Measurements from ENCODE around the gene FKBP7. TPM values are rescaled to one million over a fixed set of nuclear protein-coding genes. Genes with fewer than 3 reads are reported as not detected.

Gene FKBP7
- total RNA-seq, 4 donors from 2014 or later = 13.3 to 15.0 (median 14.7) TPM

GRCh38 chr2:178506949-178507348 is 28.5 kb upstream of the FKBP7 start:
- DNase-seq (ENCODE audit: extremely low spot score) = no peak
- peaks cover 20 to 77% (median 41%) of the 10 kb centered on the region in 4 donors for H3K36me3 ChIP-seq

GRCh38 chr2:178506524-178506923 is 28.1 kb upstream of the FKBP7 start:
- H3K36me3 ChIP-seq = peaks cover 24 to 78% (median 46%) of the 10 kb centered on the region in 4 donors
- H3K4me1 ChIP-seq = no peaks in the 10 kb centered on the region
- TF ChIP-seq POLR2A (IDR thresholded peaks at IDR 0.05; ENCODE audit: low read depth) (no peak), CTCF (IDR thresholded peaks at IDR 0.05) (no peak), EP300 (IDR thresholded peaks at IDR 0.05) (no peak), POLR2AphosphoS5 (IDR thresholded peaks at IDR 0.05) (no peak)
- no peaks in the 10 kb centered on the region for H3K9me3 ChIP-seq
- 93% methylated on average over 2 of the region's 2 CpGs for WGBS
- no peaks in the 10 kb centered on the region for H3K27me3 ChIP-seq
- no peak overlapping the region for H3K4me3 ChIP-seq
- DNase-seq (ENCODE audit: extremely low spot score) = no peak
- H3K27ac ChIP-seq (replicated peaks in 1 of 4) = no peak overlapping the region
- intact Hi-C loops (cut with DNase I) = no loop called here

More at GRCh38 chr2:178506949-178507348, 28.5 kb upstream of the FKBP7 start:
- H3K9me3 ChIP-seq = no peaks in the 10 kb centered on the region
- 90% methylated on average over 1 of the region's 1 CpG for WGBS
- no peaks in the 10 kb centered on the region for H3K27me3 ChIP-seq
- no peak overlapping the region for H3K4me3 ChIP-seq
- intact Hi-C loops (cut with DNase I) = no loop called here
- H3K4me1 ChIP-seq = no peaks in the 10 kb centered on the region
- no peak overlapping the region for H3K27ac ChIP-seq (replicated peaks in 1 of 4)
- TF ChIP-seq POLR2AphosphoS5 (IDR thresholded peaks at IDR 0.05) (no peak), POLR2A (IDR thresholded peaks at IDR 0.05; ENCODE audit: low read depth) (no peak), CTCF (IDR thresholded peaks at IDR 0.05) (no peak), EP300 (IDR thresholded peaks at IDR 0.05) (no peak)

GRCh38 chr2:178506101-178506500 is 27.7 kb upstream of the FKBP7 start:
- no peaks in the 10 kb centered on the region for H3K9me3 ChIP-seq
- TF ChIP-seq POLR2AphosphoS5 (IDR thresholded peaks at IDR 0.05) (no peak), POLR2A (IDR thresholded peaks at IDR 0.05; ENCODE audit: low read depth) (no peak), EP300 (IDR thresholded peaks at IDR 0.05) (no peak)
- no peak overlapping the region for H3K27ac ChIP-seq (replicated peaks in 1 of 4)
- H3K4me3 ChIP-seq = no peak overlapping the region
- WGBS = 81% methylated on average over 1 of the region's 1 CpG
- intact Hi-C loops (cut with DNase I) = no loop called here
- H3K36me3 ChIP-seq = peaks cover 29 to 78% (median 50%) of the 10 kb centered on the region in 4 donors
- no peak for DNase-seq (ENCODE audit: extremely low spot score)
- H3K4me1 ChIP-seq = no peaks in the 10 kb centered on the region
- no peaks in the 10 kb centered on the region for H3K27me3 ChIP-seq

- Histone ChIP-seq H3K27ac (replicated peaks in 1 of 4) (no peak overlapping the region), H3K4me3 (no peak overlapping the region), H3K36me3 (peaks cover 34 to 96% (median 68%) of the 10 kb centered on the region in 4 donors), H3K27me3 (no peaks in the 10 kb centered on the region), H3K4me1 (no peaks in the 10 kb centered on the region), H3K9me3 (no peaks in the 10 kb centered on the region)
- no peak for TF ChIP-seq POLR2A (IDR thresholded peaks at IDR 0.05; ENCODE audit: low read depth)
- no peak for TF ChIP-seq POLR2AphosphoS5 (IDR thresholded peaks at IDR 0.05)
- TF ChIP-seq EP300 (IDR thresholded peaks at IDR 0.05) = no peak
- TF ChIP-seq CTCF (IDR thresholded peaks at IDR 0.05) = no peak
- intact Hi-C loops (cut with DNase I) = no loop called here
- 100% methylated on average over 4 of the region's 4 CpGs for WGBS
- no peak for DNase-seq (ENCODE audit: extremely low spot score)
These were observed 24.4 kb upstream of the FKBP7 start for GRCh38 chr2:178502751-178503150.

- no peak overlapping the region for H3K4me3 ChIP-seq
- DNase-seq (ENCODE audit: extremely low spot score) = no peak
- no peaks in the 10 kb centered on the region for H3K9me3 ChIP-seq
- no peaks in the 10 kb centered on the region for H3K27me3 ChIP-seq
- no peaks in the 10 kb centered on the region for H3K4me1 ChIP-seq
- TF ChIP-seq POLR2AphosphoS5 (IDR thresholded peaks at IDR 0.05) (no peak), CTCF (IDR thresholded peaks at IDR 0.05) (no peak), POLR2A (IDR thresholded peaks at IDR 0.05; ENCODE audit: low read depth) (no peak), EP300 (IDR thresholded peaks at IDR 0.05) (no peak)
- no peak overlapping the region for H3K27ac ChIP-seq (replicated peaks in 1 of 4)
- intact Hi-C loops (cut with DNase I) = no loop called here
- peaks cover 53 to 100% (median 87%) of the 10 kb centered on the region in 4 donors for H3K36me3 ChIP-seq
- WGBS = 87% methylated on average over 3 of the region's 3 CpGs
These were observed 21.2 kb upstream of the FKBP7 start for GRCh38 chr2:178499640-178500039.
